Sciatic nerve (tissue), 1 donor: ENCODE results near the gene PLSCR1. TPM values are rescaled to one million over a fixed set of nuclear protein-coding genes. Genes with fewer than 3 reads are reported as not detected.

Experiments
- total RNA-seq: library from RNA; stranded (reverse); fragmentation: NEBNext Ultra II Directional; extraction: Animal tissue kit (Norgen Biotek cat#: 25700); gene quantifications from one replicate; pipeline ENCODE4 v1.2.1, GENCODE V29; 2021
- donor health status: DM: no; HTN: no; CAD: no.

PLSCR1 gene
- total RNA-seq, 1 donor from 2014 or later: 182 TPM

Other genes with a start within 250 kb of the PLSCR1 start
- gene PLSCR2, start 75.0 kb downstream of the PLSCR1 start, total RNA-seq: 0.71 TPM
- gene PLSCR5, start 60.7 kb upstream of the PLSCR1 start, total RNA-seq: not detected